NCI-H460 (cell line): Measurements from ENCODE around the gene KIAA1217. TPM values are rescaled to one million over a fixed set of nuclear protein-coding genes. Genes with fewer than 3 reads are reported as not detected.

Source experiments
- DNase-seq: peaks from one replicate; pipeline ENCODE4 v3.0.0-alpha.2; 2016; ENCODE audit warnings: low read depth; ENCODE audit errors: extremely low read depth
- total RNA-seq: library from RNA; depleted of rRNA; stranded (reverse); fragments of >200 nt; shearing (Covaris generic); gene quantifications from 2 replicates; pipeline ENCODE4 v1.2.3, GENCODE V29; 2014

Gene KIAA1217
- total RNA-seq, 1 experiment from 2014 or later = 3.5 TPM

DNA sequence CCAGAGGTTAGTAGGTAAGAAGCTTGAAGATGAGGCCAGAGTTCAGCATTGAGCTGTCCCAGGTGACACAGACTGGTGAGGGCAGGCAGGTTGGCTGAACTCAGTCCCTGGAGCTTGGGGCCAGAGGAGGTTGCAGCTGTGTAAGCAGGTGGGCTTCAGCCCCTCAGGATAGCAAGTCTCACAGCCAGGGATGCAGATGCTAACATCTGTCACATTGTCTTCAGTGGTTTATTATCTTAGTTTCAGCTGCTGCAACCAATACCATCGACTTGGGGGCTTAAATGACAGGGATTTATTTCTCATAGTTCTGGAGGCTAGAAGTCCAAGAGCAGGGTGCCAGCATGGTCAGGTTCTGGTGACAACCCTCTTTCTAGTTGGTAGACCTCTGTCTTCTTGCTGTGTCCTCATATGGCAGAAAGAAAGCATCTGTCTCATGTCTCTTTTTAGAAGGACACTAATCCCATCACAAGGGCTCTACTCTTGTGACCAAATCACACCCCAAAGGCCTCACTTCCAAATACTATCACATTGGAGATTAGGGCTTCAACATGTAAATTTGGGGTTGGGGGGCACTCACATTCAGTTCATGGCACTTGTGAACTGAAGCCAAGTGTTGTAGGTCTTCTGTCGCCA, 146.2 kb downstream of the KIAA1217 start:
- DNase-seq = no peak

DNA sequence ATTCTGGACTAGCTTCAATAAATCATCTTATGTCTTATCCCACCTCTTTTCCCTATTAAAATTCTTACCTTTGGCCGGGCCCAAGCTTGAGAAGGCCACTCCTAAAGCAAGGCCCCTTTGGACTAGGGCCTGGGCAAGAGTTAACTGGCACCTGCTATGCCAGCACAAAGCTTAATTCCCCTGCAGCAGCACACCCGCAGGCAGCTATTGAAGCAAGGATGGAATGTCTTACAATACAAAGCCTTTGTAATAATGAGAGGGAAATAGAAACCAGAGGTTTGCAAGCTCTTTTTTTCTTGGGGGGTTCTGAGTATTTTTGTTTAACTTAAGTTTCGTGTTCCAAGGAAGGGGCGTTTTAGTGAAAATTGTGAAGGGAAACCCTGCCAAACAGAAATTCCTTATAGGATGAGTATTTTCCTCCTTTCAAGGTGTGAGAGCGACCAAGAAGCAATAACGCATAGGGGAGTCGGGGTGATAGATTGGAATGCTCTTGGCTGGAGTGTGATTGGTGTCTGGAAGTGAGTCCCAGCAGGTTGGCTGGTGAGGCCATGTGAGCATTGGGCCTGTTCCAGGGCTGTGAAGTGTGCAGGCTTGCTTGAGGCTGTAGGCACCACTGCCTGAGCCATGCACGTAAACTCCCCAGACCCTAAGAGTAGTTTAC, 148.5 kb downstream of the KIAA1217 start:
- no peak for DNase-seq

DNA sequence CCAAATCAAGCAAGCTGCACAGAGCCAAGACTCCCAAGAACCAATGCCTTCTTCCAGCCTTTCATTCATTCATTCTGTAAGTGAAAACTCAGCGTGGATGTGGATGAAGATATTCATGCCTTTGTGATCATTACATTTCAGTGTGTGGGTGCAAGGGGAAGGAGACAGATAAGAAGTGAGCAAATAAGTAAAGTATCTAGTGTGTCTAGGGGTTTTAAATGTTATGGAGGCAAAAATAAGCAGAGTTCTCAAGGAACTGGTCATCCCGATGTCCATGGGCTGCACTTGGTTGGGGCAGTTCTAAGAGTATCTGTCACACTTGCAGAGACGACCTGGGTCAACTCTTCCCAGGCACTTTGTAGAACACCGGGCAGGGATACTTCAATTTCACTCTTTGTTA, 149.1 kb downstream of the KIAA1217 start:
- no peak for DNase-seq

- peak; percentile 48 for DNase-seq
These were observed 151.6 kb downstream of the KIAA1217 start for GRCh38 chr10:24360282-24361127.

- no peak for DNase-seq
These were observed 154.1 kb downstream of the KIAA1217 start for GRCh38 chr10:24363070-24363469.

DNA sequence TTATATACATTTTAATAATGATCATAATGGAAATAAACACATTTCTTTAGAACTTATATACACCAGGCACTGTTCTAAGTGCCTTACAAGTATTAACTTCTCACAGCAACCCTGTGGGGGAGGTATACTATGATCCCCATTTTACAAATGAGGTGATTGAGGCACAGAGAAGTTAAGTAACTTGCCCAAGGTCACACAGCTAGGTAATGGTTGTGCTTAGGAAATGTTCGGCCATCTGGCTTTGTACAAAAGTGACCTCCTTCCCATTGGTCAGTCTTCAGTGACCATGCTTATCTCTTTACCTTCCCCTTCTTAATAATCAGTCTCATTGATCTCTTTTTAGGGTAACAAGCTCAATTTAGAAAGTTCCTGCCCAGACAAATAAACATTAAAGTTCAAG, 158.8 kb downstream of the KIAA1217 start:
- no peak for DNase-seq

- DNase-seq = no peak
These were observed 161.9 kb downstream of the KIAA1217 start for GRCh38 chr10:24370877-24371276.

GRCh38 chr10:24371396-24371795, 162.5 kb downstream of the KIAA1217 start:
- DNase-seq = no peak

- no peak for DNase-seq
These were observed 165.4 kb downstream of the KIAA1217 start for GRCh38 chr10:24374134-24374915.

DNA sequence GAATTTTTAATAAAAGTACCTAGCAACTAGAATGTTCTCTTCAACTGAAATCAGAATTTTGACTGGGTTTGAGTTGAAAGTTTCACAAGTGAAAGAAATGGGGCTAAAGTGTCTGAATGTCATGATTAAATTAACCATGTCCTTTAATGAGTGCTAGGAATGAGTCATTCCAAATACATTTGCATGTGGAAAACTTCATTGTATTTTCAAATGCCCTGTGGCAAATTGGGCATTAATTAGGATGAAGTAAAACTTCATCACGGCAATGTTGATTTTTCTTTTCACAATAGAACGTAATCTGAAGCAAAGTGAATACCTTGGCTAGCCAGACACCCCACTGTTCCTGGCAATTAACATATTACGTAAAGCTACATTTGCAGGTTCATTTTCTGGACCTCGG, 166.6 kb downstream of the KIAA1217 start:
- DNase-seq = no peak

- DNase-seq = no peak
These were observed 167.8 kb downstream of the KIAA1217 start for GRCh38 chr10:24376731-24377130.

GRCh38 chr10:24378126-24378920, 169.4 kb downstream of the KIAA1217 start:
- DNase-seq = no peak

DNA sequence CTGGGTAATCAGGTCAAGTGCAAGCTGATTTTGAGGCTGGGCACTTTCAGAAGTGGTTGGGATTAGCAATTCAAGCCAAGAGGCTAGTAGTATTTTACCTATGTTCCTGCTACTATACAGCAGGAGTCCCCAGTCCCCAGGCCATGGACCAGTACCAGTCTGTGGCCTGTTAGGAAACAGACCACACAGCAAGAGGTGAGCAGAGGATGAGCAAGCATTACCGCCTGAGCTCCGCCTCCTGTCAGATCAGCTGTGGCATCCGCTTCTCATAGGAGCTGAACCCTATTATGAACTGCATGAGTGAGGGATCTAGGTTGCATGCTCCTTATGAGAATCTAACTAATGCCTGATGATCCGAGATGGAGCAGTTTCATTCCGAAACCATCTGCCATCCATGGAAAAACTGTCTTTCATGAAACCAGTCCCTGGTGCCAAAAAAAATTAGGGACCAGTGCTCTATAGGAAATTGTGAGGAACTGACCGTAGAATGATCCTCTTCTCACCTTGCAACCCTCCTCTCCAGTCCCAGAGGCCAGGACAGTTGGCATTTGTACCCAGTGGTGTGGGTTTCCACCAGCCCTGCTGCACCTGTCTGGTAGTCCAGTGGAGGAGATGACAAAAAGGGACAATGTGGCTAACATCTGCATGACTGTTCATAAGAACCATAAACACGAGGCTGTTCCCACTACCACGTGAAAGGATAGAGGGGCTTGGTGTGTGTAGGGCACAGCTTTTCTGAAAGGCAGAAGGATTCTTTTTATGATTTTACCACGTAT, 172.5 kb downstream of the KIAA1217 start:
- no peak for DNase-seq

- DNase-seq = no peak
These were observed 173.1 kb downstream of the KIAA1217 start for GRCh38 chr10:24382045-24382444.

- no peak for DNase-seq
These were observed 173.6 kb downstream of the KIAA1217 start for GRCh38 chr10:24382596-24382978.

- DNase-seq = no peak
These were observed 174.2 kb downstream of the KIAA1217 start for GRCh38 chr10:24382979-24383663.

- peak; percentile 9 for DNase-seq
These were observed 174.8 kb downstream of the KIAA1217 start for GRCh38 chr10:24383681-24384106.

DNA sequence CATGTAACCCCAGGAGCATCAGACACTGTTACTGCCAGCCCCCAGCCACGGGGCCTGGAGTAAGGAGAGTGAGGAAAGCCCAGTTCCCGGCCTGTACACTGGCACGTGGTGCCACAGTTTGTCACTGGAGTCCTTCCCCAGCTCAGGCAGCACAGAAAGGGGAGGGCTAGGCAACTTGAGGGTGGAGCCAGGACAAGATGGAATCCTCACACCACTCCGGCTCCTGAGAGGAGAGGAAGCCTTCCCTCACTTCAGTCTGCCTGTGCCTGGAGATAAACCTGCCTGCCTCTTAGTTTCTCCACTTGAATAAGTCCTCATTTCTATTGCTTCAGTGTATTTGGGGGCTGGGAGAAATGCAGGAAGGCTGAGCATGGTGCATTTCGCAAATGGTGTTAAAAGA, 176.0 kb downstream of the KIAA1217 start:
- DNase-seq = no peak

DNA sequence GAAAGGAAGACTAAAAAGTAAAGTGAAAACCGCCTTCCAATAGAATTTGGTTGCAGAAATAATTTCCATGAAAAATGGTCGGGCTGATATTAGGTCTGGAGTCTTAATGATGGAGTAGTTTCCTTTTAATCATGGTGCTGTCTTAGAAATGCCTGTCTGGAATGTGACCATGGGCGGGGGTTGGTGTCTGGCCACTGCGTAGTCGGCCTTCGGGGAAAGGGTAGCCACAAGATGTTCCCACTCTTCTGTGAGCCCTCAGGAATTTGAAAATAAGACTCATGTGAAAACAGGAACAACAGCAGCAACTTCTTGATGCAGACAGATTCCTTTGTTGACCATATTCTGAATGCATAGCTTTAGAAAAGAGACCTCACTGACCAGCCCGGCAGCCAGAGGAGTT, 176.8 kb downstream of the KIAA1217 start:
- DNase-seq = no peak
